ENCODE data around the gene LMLN. TPM values are rescaled to one million over a fixed set of nuclear protein-coding genes. Genes with fewer than 3 reads are reported as not detected.

Gene LMLN
- polyA plus RNA-seq, 3 donors, result 0.41 to 1.3 (median 1.00) TPM

DNA sequence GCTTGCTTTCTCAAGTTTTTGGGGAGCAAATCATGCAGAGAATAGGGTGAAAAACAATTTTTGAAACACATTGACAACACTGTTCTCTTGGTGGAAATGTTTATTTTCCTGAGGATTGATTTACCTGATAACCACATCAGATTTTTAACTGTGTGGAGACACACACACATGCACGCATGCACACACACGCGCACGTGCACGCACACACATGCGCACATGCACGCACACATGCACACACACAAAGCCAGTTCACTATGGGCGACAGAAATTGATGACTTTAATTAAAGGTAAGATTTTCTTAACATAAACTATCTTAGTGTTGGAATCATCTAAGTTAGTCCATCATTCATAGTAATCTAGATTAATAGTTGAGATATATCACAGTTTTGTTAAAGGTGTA, 15.3 kb downstream of the LMLN start:
- Histone ChIP-seq H3K27ac (ENCODE audit: low read depth in 1 of 2, low read length in 2 of 2) (no peak overlapping the region), H3K36me3 (replicated peaks in 1 of 2; ENCODE audit: control insufficient read depth in 1 of 2, insufficient read depth in 2 of 2, low read length in 2 of 2) (no peaks in the 10 kb centered on the region), H3K27me3 (ENCODE audit: control insufficient read depth in 2 of 2, insufficient read depth in 2 of 2, low read length in 2 of 2) (no peaks in the 10 kb centered on the region), H3K9me3 (replicated peaks in 1 of 2; ENCODE audit: control insufficient read depth in 1 of 2, insufficient read depth in 1 of 2, low read length in 2 of 2) (no peaks in the 10 kb centered on the region), H3K4me1 (ENCODE audit: control insufficient read depth in 1 of 2, insufficient read depth in 2 of 2, low read length in 2 of 2) (no peaks in the 10 kb centered on the region), H4K20me1 (ENCODE audit: insufficient read depth, low read length) (no peaks in the 10 kb centered on the region), H2AFZ (ENCODE audit: insufficient read depth, low read depth, low read length, poor library complexity, severe bottlenecking) (no peak overlapping the region), H3K9ac (ENCODE audit: insufficient read depth, low read length, poor library complexity, severe bottlenecking) (no peak overlapping the region), H3K4me2 (replicated peaks; ENCODE audit: extremely low read depth, low read length, poor library complexity, severe bottlenecking) (no peak overlapping the region), H3K79me2 (ENCODE audit: insufficient read depth, low read length) (no peaks in the 10 kb centered on the region), H3K4me3 (replicated peaks in 1 of 3; ENCODE audit: low read depth in 2 of 3, low read length in 3 of 3) (no peak overlapping the region)
- intact Hi-C loops (cut with micrococcal nuclease), result no loop called here
- Mint-ChIP-seq H3K36me3 (no peaks in the 10 kb centered on the region), H3K9me3 (peaks cover 0 to 13% (median 7%) of the 10 kb centered on the region in 7 donors), H3K4me3 (no peak overlapping the region), H3K27ac (no peak overlapping the region), H3K27me3 (ENCODE audit: low read depth in 3 of 3) (peaks cover 0 to 1% (median 0%) of the 10 kb centered on the region in 3 donors), H3K4me1 (no peaks in the 10 kb centered on the region)
- WGBS (ENCODE audit: insufficient coverage), result no CpG with 5 or more reads among the region's 8 CpGs
- no peak for DNase-seq
- TF ChIP-seq, protein P1, sequence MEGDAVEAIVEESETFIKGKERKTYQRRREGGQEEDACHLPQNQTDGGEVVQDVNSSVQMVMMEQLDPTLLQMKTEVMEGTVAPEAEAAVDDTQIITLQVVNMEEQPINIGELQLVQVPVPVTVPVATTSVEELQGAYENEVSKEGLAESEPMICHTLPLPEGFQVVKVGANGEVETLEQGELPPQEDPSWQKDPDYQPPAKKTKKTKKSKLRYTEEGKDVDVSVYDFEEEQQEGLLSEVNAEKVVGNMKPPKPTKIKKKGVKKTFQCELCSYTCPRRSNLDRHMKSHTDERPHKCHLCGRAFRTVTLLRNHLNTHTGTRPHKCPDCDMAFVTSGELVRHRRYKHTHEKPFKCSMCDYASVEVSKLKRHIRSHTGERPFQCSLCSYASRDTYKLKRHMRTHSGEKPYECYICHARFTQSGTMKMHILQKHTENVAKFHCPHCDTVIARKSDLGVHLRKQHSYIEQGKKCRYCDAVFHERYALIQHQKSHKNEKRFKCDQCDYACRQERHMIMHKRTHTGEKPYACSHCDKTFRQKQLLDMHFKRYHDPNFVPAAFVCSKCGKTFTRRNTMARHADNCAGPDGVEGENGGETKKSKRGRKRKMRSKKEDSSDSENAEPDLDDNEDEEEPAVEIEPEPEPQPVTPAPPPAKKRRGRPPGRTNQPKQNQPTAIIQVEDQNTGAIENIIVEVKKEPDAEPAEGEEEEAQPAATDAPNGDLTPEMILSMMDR (IDR thresholded peaks at IDR 0.05), result no peak

DNA sequence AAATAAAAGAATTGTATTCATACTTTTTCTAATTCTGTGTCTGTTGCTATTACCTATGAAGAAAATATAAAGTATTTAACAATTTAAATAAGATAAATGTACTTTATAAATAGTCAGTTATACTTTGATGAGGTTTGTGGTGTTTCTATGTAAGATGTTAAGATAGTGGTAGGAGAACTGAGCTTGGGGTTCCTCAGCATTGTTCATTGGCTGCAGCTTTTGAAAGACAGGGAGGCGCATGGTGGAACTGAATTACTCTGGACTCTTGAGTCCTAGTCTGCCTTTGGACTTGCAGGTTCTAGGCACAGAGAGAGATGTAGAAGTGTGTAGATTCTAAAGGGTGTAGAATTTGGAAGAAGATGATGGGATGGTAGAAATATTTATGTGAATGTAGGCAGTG, 23.1 kb downstream of the LMLN start:
- no peak for DNase-seq

More for the DNA sequence above, 23.1 kb downstream of the LMLN start:
- Mint-ChIP-seq H3K4me1 (peaks cover 13% of the 10 kb centered on the region), H3K9me3 (no peaks in the 10 kb centered on the region), H3K27me3 (ENCODE audit: low read depth in 3 of 3) (no peaks in the 10 kb centered on the region), H3K4me3 (no peak overlapping the region), H3K27ac (peak overlapping the region in 1 of 7 donors; percentile 27), H3K36me3 (no peaks in the 10 kb centered on the region)
- intact Hi-C loops (cut with micrococcal nuclease), result no loop called here
- no peak overlapping the region for H3K4me2 ChIP-seq (replicated peaks; ENCODE audit: extremely low read depth, low read length, poor library complexity, severe bottlenecking)
- no peaks in the 10 kb centered on the region for H3K79me2 ChIP-seq (ENCODE audit: insufficient read depth, low read length)
- no peak overlapping the region for H2AFZ ChIP-seq (ENCODE audit: insufficient read depth, low read depth, low read length, poor library complexity, severe bottlenecking)
- no peaks in the 10 kb centered on the region for H3K27me3 ChIP-seq (ENCODE audit: control insufficient read depth in 2 of 2, insufficient read depth in 2 of 2, low read length in 2 of 2)
- no peak overlapping the region for H3K4me3 ChIP-seq (replicated peaks in 1 of 3; ENCODE audit: low read depth in 2 of 3, low read length in 3 of 3)
- WGBS (ENCODE audit: insufficient coverage), result 86% methylated on average over 1 of the region's 1 CpG
- peaks cover 6 to 19% of the 10 kb centered on the region in 2 donors for H3K4me1 ChIP-seq (ENCODE audit: control insufficient read depth in 1 of 2, insufficient read depth in 2 of 2, low read length in 2 of 2)
- H3K36me3 ChIP-seq (replicated peaks in 1 of 2; ENCODE audit: control insufficient read depth in 1 of 2, insufficient read depth in 2 of 2, low read length in 2 of 2), result no peaks in the 10 kb centered on the region
- H3K9ac ChIP-seq (ENCODE audit: insufficient read depth, low read length, poor library complexity, severe bottlenecking), result no peak overlapping the region
- H4K20me1 ChIP-seq (ENCODE audit: insufficient read depth, low read length), result no peaks in the 10 kb centered on the region
- H3K27ac ChIP-seq (ENCODE audit: low read depth in 1 of 2, low read length in 2 of 2), result no peak overlapping the region
- no peaks in the 10 kb centered on the region for H3K9me3 ChIP-seq (replicated peaks in 1 of 2; ENCODE audit: control insufficient read depth in 1 of 2, insufficient read depth in 1 of 2, low read length in 2 of 2)
- TF ChIP-seq, protein P1 (IDR thresholded peaks at IDR 0.05), result no peak
